KMS-11 (cell line): Measurements from ENCODE around the gene CRY2.

Experiments used
- H2AFZ ChIP-seq: fragments of 200-600 bp; sonication (generic); 2 replicates; pipeline ENCODE4 v1.6.1; 2016; ENCODE audit warnings: antibody characterized with exemption, mixed run types, low read depth
- H3K27ac ChIP-seq: fragments of 200-600 bp; sonication (generic); 2 replicates; pipeline ENCODE4 v1.6.1; 2016; ENCODE audit warnings: mild to moderate bottlenecking, mixed run types
- H3K27me3 ChIP-seq: fragments of 200-600 bp; sonication (generic); 2 replicates; pipeline ENCODE4 v1.6.1; 2017; ENCODE audit warnings: mild to moderate bottlenecking, low read depth, mixed run types, moderate library complexity; ENCODE audit not compliant: insufficient read depth
- H3K36me3 ChIP-seq: fragments of 200-600 bp; sonication (generic); 2 replicates; pipeline ENCODE4 v1.6.1; 2017; ENCODE audit warnings: mild to moderate bottlenecking, mixed run types; ENCODE audit not compliant: insufficient read depth
- H3K4me1 ChIP-seq: fragments of 200-600 bp; sonication (generic); 2 replicates; pipeline ENCODE4 v1.6.1; 2016; ENCODE audit warnings: mild to moderate bottlenecking, low read depth, mixed run types; ENCODE audit not compliant: poor library complexity, severe bottlenecking
- H3K4me2 ChIP-seq: fragments of 200-600 bp; sonication (generic); 2 replicates; pipeline ENCODE4 v1.7.0; 2016; ENCODE audit warnings: mild to moderate bottlenecking, mixed run types
- H3K4me3 ChIP-seq: fragments of 200-600 bp; sonication (generic); IDR thresholded peaks from 2 replicates; pipeline ENCODE4 v1.6.1; 2017; ENCODE audit warnings: low read depth, low read length, mixed read lengths; ENCODE audit not compliant: insufficient read depth
- H3K79me2 ChIP-seq: fragments of 200-600 bp; sonication (generic); 2 replicates; pipeline ENCODE4 v1.6.1; 2016; ENCODE audit warnings: low read depth, mixed run types; ENCODE audit not compliant: insufficient read depth
- H3K9ac ChIP-seq: fragments of 200-600 bp; sonication (generic); 2 replicates; pipeline ENCODE4 v1.6.1; 2016; ENCODE audit warnings: mild to moderate bottlenecking, mixed run types
- H4K20me1 ChIP-seq: fragments of 200-600 bp; sonication (generic); 2 replicates; pipeline ENCODE4 v1.6.1; 2016; ENCODE audit warnings: mild to moderate bottlenecking, mixed run types; ENCODE audit not compliant: insufficient read depth
- TF ChIP-seq, protein P1 (sequence below): fragments of 200-600 bp; sonication (generic); conservative IDR thresholded peaks from 2 replicates; pipeline ENCODE4 v1.6.1; 2017; ENCODE audit warnings: low read depth, mild to moderate bottlenecking, antibody characterized with exemption, low read length, moderate library complexity, mixed read lengths

CRY2 gene

DNA sequence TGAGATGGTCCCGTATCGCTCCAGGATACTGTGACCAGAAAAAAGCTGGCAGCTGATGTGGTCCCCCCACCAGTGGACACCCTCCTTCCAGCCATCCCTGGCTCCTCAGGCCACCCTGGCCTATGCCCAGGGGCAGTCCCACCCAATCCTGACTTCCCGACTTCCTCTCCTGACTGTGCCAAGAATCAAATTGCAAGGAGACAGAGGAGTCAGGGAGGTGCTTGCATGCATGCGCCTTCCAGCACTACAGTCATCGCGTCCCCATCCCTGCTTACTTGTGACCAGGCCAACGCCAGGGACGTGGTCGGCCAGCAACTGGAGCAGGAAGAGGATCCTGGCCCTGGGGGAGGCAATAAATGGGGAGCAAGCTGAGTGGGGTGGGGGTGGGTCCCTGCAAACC, 63.3 kb downstream of the CRY2 start:
- Histone ChIP-seq H4K20me1 (no peaks in the 10 kb centered on the region), H3K9ac (no peak overlapping the region), H3K36me3 (no peaks in the 10 kb centered on the region), H3K4me3 (no peak overlapping the region), H3K4me2 (no peak overlapping the region), H3K27ac (no peak overlapping the region), H2AFZ (no peak overlapping the region), H3K4me1 (no peaks in the 10 kb centered on the region), H3K79me2 (no peaks in the 10 kb centered on the region), H3K27me3 (no peaks in the 10 kb centered on the region)
- TF ChIP-seq, protein P1, sequence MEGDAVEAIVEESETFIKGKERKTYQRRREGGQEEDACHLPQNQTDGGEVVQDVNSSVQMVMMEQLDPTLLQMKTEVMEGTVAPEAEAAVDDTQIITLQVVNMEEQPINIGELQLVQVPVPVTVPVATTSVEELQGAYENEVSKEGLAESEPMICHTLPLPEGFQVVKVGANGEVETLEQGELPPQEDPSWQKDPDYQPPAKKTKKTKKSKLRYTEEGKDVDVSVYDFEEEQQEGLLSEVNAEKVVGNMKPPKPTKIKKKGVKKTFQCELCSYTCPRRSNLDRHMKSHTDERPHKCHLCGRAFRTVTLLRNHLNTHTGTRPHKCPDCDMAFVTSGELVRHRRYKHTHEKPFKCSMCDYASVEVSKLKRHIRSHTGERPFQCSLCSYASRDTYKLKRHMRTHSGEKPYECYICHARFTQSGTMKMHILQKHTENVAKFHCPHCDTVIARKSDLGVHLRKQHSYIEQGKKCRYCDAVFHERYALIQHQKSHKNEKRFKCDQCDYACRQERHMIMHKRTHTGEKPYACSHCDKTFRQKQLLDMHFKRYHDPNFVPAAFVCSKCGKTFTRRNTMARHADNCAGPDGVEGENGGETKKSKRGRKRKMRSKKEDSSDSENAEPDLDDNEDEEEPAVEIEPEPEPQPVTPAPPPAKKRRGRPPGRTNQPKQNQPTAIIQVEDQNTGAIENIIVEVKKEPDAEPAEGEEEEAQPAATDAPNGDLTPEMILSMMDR: no peak

DNA sequence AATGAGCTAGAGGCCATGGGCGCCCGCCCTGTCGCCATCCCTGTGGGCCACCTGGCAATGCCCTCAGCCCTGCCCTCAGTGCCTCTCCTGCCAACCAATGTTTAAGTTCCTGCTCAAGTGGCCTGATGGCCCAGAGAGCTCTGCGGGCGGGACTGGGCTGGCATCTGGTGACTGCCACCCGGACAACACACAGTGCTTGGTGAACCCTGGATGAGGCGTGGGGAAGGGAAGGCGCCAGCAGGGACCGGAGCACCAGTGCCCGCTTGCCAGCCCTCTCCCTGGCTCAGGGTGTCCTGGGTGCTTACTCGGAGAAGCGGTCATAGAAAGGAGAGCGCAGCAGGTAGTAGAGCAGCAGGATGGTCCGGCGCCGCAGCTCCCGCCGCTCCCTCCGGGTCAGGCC, 66.2 kb downstream of the CRY2 start:
- Histone ChIP-seq H3K79me2 (peaks cover 14% of the 10 kb centered on the region), H4K20me1 (no peaks in the 10 kb centered on the region), H3K4me1 (peaks cover 11% of the 10 kb centered on the region), H3K36me3 (no peaks in the 10 kb centered on the region), H3K4me2 (no peak overlapping the region), H3K27ac (no peak overlapping the region), H2AFZ (no peak overlapping the region), H3K27me3 (no peaks in the 10 kb centered on the region), H3K9ac (no peak overlapping the region), H3K4me3 (no peak overlapping the region)
- TF ChIP-seq, protein P1: no peak

DNA sequence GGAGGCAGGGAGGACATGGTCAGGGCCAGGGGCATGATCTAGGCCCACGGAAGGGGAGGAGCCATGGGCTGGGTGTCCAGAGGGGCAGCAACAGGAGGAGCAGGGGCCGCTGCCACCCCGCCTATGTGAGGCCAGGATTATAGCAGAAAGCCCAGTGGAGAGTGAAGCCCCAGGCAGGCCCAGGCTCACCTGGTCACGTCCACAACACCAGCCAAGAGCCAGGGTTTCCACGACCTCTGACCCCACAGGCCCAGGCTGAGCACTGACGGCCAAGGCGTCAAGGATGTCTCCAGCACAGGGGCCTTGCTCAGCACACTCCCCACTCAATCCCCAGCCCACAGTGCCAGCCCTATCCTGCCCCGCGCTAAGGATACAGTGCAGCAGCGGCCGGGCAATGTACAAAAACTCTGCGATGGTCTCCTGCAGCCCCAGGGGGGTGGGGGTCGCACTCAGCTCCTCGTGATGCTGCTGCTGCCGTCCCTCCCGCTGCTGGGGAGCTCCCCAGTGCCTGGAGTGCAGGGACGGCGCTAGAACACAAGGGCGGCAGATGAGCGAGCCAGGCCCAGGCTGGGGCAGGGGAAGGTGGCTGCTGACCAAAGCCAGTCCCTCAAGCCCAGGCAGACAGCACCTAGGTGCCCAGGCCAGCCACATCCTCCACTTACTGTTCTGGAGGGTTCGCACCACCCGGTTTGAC, 66.8 kb downstream of the CRY2 start:
- TF ChIP-seq, protein P1: no peak
- Histone ChIP-seq H3K4me1 (peaks cover 15% of the 10 kb centered on the region), H3K9ac (no peak overlapping the region), H3K79me2 (peaks cover 14% of the 10 kb centered on the region), H3K27me3 (no peaks in the 10 kb centered on the region), H3K27ac (no peak overlapping the region), H2AFZ (no peak overlapping the region), H3K4me3 (no peak overlapping the region), H3K4me2 (no peak overlapping the region), H3K36me3 (no peaks in the 10 kb centered on the region), H4K20me1 (no peaks in the 10 kb centered on the region)

DNA sequence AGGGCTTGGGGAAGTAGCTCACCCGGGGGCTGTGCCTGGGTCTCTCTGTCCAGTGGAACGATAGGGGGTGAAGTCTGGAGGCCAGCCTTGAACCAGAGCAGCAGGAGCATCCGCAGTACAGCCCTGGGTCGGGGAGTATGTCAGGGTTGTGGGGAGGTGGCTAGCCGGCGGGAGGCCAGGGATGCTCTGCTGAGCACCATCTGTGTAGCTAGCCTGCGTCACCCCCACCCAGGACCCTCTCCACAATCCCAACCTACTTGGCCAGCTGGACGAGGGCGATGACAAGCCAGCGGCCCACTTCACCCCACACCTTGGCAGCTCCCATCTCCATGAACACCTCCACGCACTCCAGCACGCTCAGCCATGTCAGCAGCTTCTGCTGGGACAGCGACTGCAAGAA, 68.2 kb downstream of the CRY2 start:
- Histone ChIP-seq H4K20me1 (no peaks in the 10 kb centered on the region), H3K4me2 (no peak overlapping the region), H3K27ac (no peak overlapping the region), H2AFZ (no peak overlapping the region), H3K27me3 (no peaks in the 10 kb centered on the region), H3K36me3 (no peaks in the 10 kb centered on the region), H3K4me1 (peaks cover 16% of the 10 kb centered on the region), H3K79me2 (peaks cover 14% of the 10 kb centered on the region), H3K9ac (no peak overlapping the region), H3K4me3 (no peak overlapping the region)
- TF ChIP-seq, protein P1: no peak
